Measurements from ENCODE around the gene ALG5. TPM values are rescaled to one million over a fixed set of nuclear protein-coding genes. Genes with fewer than 3 reads are reported as not detected.

ALG5 gene
- total RNA-seq, 4 donors from 2014 or later: 3.8 to 33.8 (median 14.1) TPM

DNA sequence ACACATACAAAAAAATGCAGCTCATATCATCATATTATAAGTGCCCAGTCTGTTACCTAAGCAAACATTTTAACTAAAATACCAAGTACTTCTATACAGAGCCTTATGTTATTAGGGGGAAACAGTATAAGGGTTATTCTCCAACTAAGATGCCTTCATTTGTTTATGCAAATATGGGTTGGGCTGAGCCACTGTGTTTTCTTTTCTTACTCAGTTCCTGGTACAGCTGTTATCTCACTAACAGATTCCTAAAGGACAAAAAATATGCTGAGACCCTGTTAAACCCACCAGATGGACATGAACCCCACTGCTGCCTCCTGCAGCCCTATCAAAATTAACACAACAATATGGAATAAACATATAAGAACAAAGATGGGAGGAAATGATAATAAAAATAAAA, 44.6 kb downstream of the ALG5 start:
- peaks cover 0 to 4% (median 0%) of the 10 kb centered on the region in 4 donors for H3K4me1 ChIP-seq
- in situ Hi-C loops (cut with MboI; ENCODE audit: low pct_ligation_motif_present in 1 of 4, low pct_unique_long_range_greater_than_20kb in 1 of 4, low sequenced_read_pairs in 3 of 4): no loop called here
- DNase-seq: no peak

GRCh38 chr13:36950920-36951319, 48.2 kb downstream of the ALG5 start:
- no peak for DNase-seq
- intact Hi-C loops (cut with DNase I; ENCODE audit: low total_unique reads) (no loop called here), in situ Hi-C loops (cut with MboI; ENCODE audit: low pct_ligation_motif_present in 1 of 4, low pct_unique_long_range_greater_than_20kb in 1 of 4, low sequenced_read_pairs in 3 of 4) (no loop called here)
- Histone ChIP-seq H3K27ac (no peak overlapping the region), H3K4me1 (peaks cover 0 to 4% (median 0%) of the 10 kb centered on the region in 4 donors), H3K9me3 (no peaks in the 10 kb centered on the region), H3K4me3 (no peak overlapping the region), H3K36me3 (peaks cover 0 to 36% (median 14%) of the 10 kb centered on the region in 4 donors), H3K27me3 (no peaks in the 10 kb centered on the region)
- TF ChIP-seq POLR2AphosphoS5 (IDR thresholded peaks at IDR 0.05) (no peak), POLR2A (IDR thresholded peaks at IDR 0.05) (no peak), EP300 (IDR thresholded peaks at IDR 0.05; ENCODE audit: low read depth) (no peak)
- TF ChIP-seq, protein P1, sequence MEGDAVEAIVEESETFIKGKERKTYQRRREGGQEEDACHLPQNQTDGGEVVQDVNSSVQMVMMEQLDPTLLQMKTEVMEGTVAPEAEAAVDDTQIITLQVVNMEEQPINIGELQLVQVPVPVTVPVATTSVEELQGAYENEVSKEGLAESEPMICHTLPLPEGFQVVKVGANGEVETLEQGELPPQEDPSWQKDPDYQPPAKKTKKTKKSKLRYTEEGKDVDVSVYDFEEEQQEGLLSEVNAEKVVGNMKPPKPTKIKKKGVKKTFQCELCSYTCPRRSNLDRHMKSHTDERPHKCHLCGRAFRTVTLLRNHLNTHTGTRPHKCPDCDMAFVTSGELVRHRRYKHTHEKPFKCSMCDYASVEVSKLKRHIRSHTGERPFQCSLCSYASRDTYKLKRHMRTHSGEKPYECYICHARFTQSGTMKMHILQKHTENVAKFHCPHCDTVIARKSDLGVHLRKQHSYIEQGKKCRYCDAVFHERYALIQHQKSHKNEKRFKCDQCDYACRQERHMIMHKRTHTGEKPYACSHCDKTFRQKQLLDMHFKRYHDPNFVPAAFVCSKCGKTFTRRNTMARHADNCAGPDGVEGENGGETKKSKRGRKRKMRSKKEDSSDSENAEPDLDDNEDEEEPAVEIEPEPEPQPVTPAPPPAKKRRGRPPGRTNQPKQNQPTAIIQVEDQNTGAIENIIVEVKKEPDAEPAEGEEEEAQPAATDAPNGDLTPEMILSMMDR (IDR thresholded peaks at IDR 0.05): no peak
- WGBS, 2 donors (ENCODE audit: low coverage in 1 of 2): 63 to 78% methylated on average over 1 to 2 of the region's 2 CpGs

More for the DNA sequence above, 44.6 kb downstream of the ALG5 start:
- H3K4me3 ChIP-seq: no peak overlapping the region
- no peaks in the 10 kb centered on the region for H3K9me3 ChIP-seq
- no peaks in the 10 kb centered on the region for H3K27me3 ChIP-seq
- peaks cover 0 to 34% (median 13%) of the 10 kb centered on the region in 4 donors for H3K36me3 ChIP-seq
- H3K27ac ChIP-seq: peak overlapping the region in 1 of 4 donors; percentile 3
- intact Hi-C loops (cut with DNase I; ENCODE audit: low total_unique reads): no loop called here
- no peak for TF ChIP-seq POLR2AphosphoS5 (IDR thresholded peaks at IDR 0.05)

DNA sequence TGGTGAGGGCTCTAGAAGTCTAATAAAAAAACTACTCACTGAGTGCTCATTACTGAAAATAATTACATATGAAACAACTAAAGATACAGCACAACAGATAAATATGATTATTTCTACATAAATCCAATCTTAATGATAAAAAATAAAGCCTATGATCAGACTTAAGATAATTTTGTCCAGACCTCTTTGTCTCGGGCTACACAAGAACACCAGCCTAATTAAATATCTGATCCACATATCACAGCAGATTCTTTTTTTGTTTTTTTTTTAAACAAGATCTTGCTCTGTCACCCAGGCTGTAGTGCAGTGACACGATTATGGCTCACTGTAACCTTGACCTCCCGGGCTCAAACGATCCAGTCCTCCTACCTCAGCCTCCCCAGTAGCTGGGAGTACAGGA, 48.8 kb downstream of the ALG5 start:
- in situ Hi-C loops (cut with MboI; ENCODE audit: low pct_ligation_motif_present in 1 of 4, low pct_unique_long_range_greater_than_20kb in 1 of 4, low sequenced_read_pairs in 3 of 4) (no loop called here), intact Hi-C loops (cut with DNase I; ENCODE audit: low total_unique reads) (no loop called here)
- H3K27me3 ChIP-seq: no peaks in the 10 kb centered on the region
- no peak overlapping the region for H3K27ac ChIP-seq
- no peak for DNase-seq
- H3K4me3 ChIP-seq: no peak overlapping the region
- peaks cover 0 to 36% (median 14%) of the 10 kb centered on the region in 4 donors for H3K36me3 ChIP-seq
- TF ChIP-seq, protein P1 (IDR thresholded peaks at IDR 0.05): no peak
- no peak for TF ChIP-seq EP300 (IDR thresholded peaks at IDR 0.05; ENCODE audit: low read depth)
- TF ChIP-seq POLR2AphosphoS5 (IDR thresholded peaks at IDR 0.05): no peak
- TF ChIP-seq POLR2A (IDR thresholded peaks at IDR 0.05): no peak
- 83 to 90% methylated on average over 2 to 4 of the region's 4 CpGs for WGBS, 2 donors (ENCODE audit: low coverage in 1 of 2)
- H3K9me3 ChIP-seq: no peaks in the 10 kb centered on the region
- H3K4me1 ChIP-seq: peaks cover 0 to 4% (median 0%) of the 10 kb centered on the region in 4 donors

GRCh38 chr13:36945078-36945477, 54.1 kb downstream of the ALG5 start:
- H3K4me3 ChIP-seq: no peak overlapping the region
- intact Hi-C loops (cut with DNase I; ENCODE audit: low total_unique reads): no loop called here
- no peak for DNase-seq
- no peaks in the 10 kb centered on the region for H3K27me3 ChIP-seq
- no peaks in the 10 kb centered on the region for H3K9me3 ChIP-seq
- no peak for TF ChIP-seq POLR2AphosphoS5 (IDR thresholded peaks at IDR 0.05)
- TF ChIP-seq POLR2A (IDR thresholded peaks at IDR 0.05): no peak
- no peak for TF ChIP-seq EP300 (IDR thresholded peaks at IDR 0.05; ENCODE audit: low read depth)
- TF ChIP-seq, protein P1 (IDR thresholded peaks at IDR 0.05): no peak
- in situ Hi-C loops (cut with MboI; ENCODE audit: low pct_ligation_motif_present in 1 of 4, low pct_unique_long_range_greater_than_20kb in 1 of 4, low sequenced_read_pairs in 3 of 4): no loop called here
- WGBS, 2 donors (ENCODE audit: low coverage in 1 of 2): 51% methylated on average over 3 of the region's 3 CpGs; no CpG with 5 or more reads in 1 of the 2 donors
- H3K36me3 ChIP-seq: peaks cover 0 to 16% (median 3%) of the 10 kb centered on the region in 4 donors
- no peak overlapping the region for H3K27ac ChIP-seq
- H3K4me1 ChIP-seq: no peaks in the 10 kb centered on the region

DNA sequence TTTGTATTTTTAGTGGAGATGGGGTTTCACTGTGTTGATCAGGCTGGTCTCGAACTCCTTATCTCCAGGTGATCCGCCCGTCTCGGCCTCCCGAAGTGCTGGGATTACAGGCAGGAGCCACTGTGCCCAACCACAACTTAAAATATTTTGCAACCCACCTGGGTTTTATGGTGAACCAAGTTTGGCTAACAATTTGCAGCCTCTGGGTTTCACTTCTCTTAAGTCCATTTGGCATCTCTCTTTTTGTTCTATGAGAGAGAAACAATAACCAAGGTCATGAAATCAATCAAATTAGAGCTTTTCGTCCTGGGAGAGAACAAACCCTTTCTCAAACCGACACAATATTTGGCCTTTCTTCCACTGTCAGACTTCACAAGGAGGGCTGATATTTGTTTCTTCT, 73.5 kb downstream of the ALG5 start:
- H3K4me1 ChIP-seq: peaks cover 3 to 19% (median 14%) of the 10 kb centered on the region in 4 donors
- in situ Hi-C loops (cut with MboI; ENCODE audit: low pct_ligation_motif_present in 1 of 4, low pct_unique_long_range_greater_than_20kb in 1 of 4, low sequenced_read_pairs in 3 of 4): no loop called here
- no peaks in the 10 kb centered on the region for H3K9me3 ChIP-seq
- H3K4me3 ChIP-seq: no peak overlapping the region
- H3K27me3 ChIP-seq: no peaks in the 10 kb centered on the region
- TF ChIP-seq POLR2AphosphoS5 (IDR thresholded peaks at IDR 0.05) (no peak), POLR2A (IDR thresholded peaks at IDR 0.05) (no peak), EP300 (IDR thresholded peaks at IDR 0.05; ENCODE audit: low read depth) (no peak)
- TF ChIP-seq, protein P1 (IDR thresholded peaks at IDR 0.05): no peak
- 67 to 77% methylated on average over 2 to 7 of the region's 7 CpGs for WGBS, 2 donors (ENCODE audit: low coverage in 1 of 2)
- no peaks in the 10 kb centered on the region for H3K36me3 ChIP-seq
- intact Hi-C loops (cut with DNase I; ENCODE audit: low total_unique reads): no loop called here
- DNase-seq: no peak
- H3K27ac ChIP-seq: no peak overlapping the region

Measured in transverse colon (tissue), 4 donors.